B cell (primary cell): Measurements from ENCODE around the gene COQ10B. TPM values are rescaled to one million over a fixed set of nuclear protein-coding genes. Genes with fewer than 3 reads are reported as not detected.
A peak's percentile ranks its signal among the peaks of the same experiment; 100 is the strongest.

Source experiments
- ATAC-seq: fragments of 200-7000 bp; cut with Tn5 transposase; one replicate; pipeline ENCODE4 v1.10.0; 2021; ENCODE audit warnings: low read depth, mild to moderate bottlenecking, moderate number of reproducible peaks, moderate library complexity
- CTCF ChIA-PET: fragments of 350-600 bp; sonication (Branson Sonifier 250); formaldehyde crosslinking; loops from one replicate; lab custom pipeline; 2021; ENCODE audit warnings: antibody characterized with exemption, inconsistent platforms; lab: Charles Lee
- POLR2A ChIA-PET: fragments of 350-600 bp; sonication (Branson Sonifier 250); formaldehyde crosslinking; loops from one replicate; lab custom pipeline; 2021; ENCODE audit warnings: antibody characterized with exemption; lab: Charles Lee
- DNase-seq: peaks from one replicate; pipeline ENCODE4 v3.0.0; 2013
- H2AFZ ChIP-seq: 2 replicates; pipeline ENCODE4 v1.6.1; 2012; ENCODE audit warnings: mild to moderate bottlenecking, low read depth, low read length; ENCODE audit not compliant: insufficient read depth, poor library complexity, severe bottlenecking
- H3K27ac ChIP-seq, 2 donors: 1 replicate in 1 of 2; 2 replicates in 1 of 2; pipeline ENCODE4 v1.5.1; 2012 to 2013; ENCODE audit warnings: low read length in 2 of 2, mild to moderate bottlenecking in 2 of 2, moderate library complexity in 1 of 2
- H3K27me3 ChIP-seq, 4 experiments: fragments of 200-600 bp in 1 of 4; sonication (generic) in 1 of 4; replicated peaks in 1 of 4; 1 replicate in 2 of 4; 2 replicates in 2 of 4; pipeline versions ENCODE4 v1.6.1 to v1.7.0; 2013 to 2016; ENCODE audit warnings: low read length in 3 of 4, mild to moderate bottlenecking in 2 of 4, mixed read lengths in 1 of 4, moderate library complexity in 1 of 4; ENCODE audit not compliant: insufficient read depth in 4 of 4, control insufficient read depth in 3 of 4; ENCODE audit errors: control extremely low read depth in 1 of 4
- H3K36me3 ChIP-seq, 2 experiments: replicated peaks in 1 of 2; 1 replicate in 1 of 2; 2 replicates in 1 of 2; pipeline versions ENCODE4 v1.6.1 to v1.7.1; 2013; ENCODE audit warnings: low read length in 1 of 2; ENCODE audit not compliant: insufficient read depth in 2 of 2, control insufficient read depth in 1 of 2; ENCODE audit errors: control extremely low read depth in 1 of 2, extremely low read depth in 1 of 2
- H3K4me1 ChIP-seq, 2 donors: fragments of 200-600 bp in 1 of 2; sonication (generic) in 1 of 2; 1 replicate in 1 of 2; 2 replicates in 1 of 2; pipeline versions ENCODE4 v1.5.1 to v1.6.1; 2013 to 2017; ENCODE audit warnings: low read length in 2 of 2; ENCODE audit not compliant: control insufficient read depth in 2 of 2, insufficient read depth in 2 of 2
- H3K4me2 ChIP-seq: replicated peaks from 2 replicates; pipeline ENCODE3; 2012; ENCODE audit warnings: mild to moderate bottlenecking, low read depth, low read length; ENCODE audit not compliant: poor library complexity, severe bottlenecking
- H3K4me3 ChIP-seq, 5 experiments: fragments of 200-600 bp in 1 of 5; sonication (generic) in 1 of 5; 1 replicate in 3 of 5; 2 replicates in 2 of 5; pipeline versions ENCODE4 v1.5.1 to v1.7.0; 2011 to 2016; ENCODE audit warnings: low read length in 4 of 5, mild to moderate bottlenecking in 4 of 5, low read depth in 2 of 5, control low read depth in 1 of 5, moderate library complexity in 1 of 5; ENCODE audit not compliant: insufficient read depth in 1 of 5; ENCODE audit errors: control extremely low read depth in 1 of 5, extremely low read depth in 1 of 5
- H3K79me2 ChIP-seq: fragments of 200-600 bp; sonication (generic); one replicate; pipeline ENCODE4 v1.6.0; 2016; ENCODE audit warnings: low read length; ENCODE audit not compliant: control insufficient read depth, insufficient read depth
- H3K9ac ChIP-seq: fragments of 200-600 bp; sonication (generic); 2 replicates; pipeline ENCODE4 v1.6.1; 2017; ENCODE audit warnings: mild to moderate bottlenecking, low read length, moderate library complexity
- H3K9me3 ChIP-seq, 3 donors: one replicate each; pipeline versions ENCODE4 v1.6.1 to v1.7.1; 2013; ENCODE audit warnings: low read length in 2 of 3; ENCODE audit not compliant: control insufficient read depth in 2 of 3, insufficient read depth in 1 of 3; ENCODE audit errors: control extremely low read depth in 1 of 3
- H4K20me1 ChIP-seq: 2 replicates; pipeline ENCODE4 v1.6.0; 2012; ENCODE audit warnings: mild to moderate bottlenecking, low read length; ENCODE audit not compliant: insufficient read depth, control insufficient read depth, poor library complexity, severe bottlenecking
- H3K27ac Mint-ChIP-seq: one replicate; pipeline ENCODE4 v1.8.0; 2021; ENCODE audit warnings: mixed read lengths
- H3K27me3 Mint-ChIP-seq: one replicate; pipeline ENCODE4 v1.8.0; 2021; ENCODE audit warnings: mixed read lengths
- H3K4me1 Mint-ChIP-seq: one replicate; pipeline ENCODE4 v1.8.0; 2021; ENCODE audit warnings: mixed read lengths
- H3K4me3 Mint-ChIP-seq: one replicate; pipeline ENCODE4 v1.8.0; 2021; ENCODE audit warnings: mixed read lengths
- H3K9me3 Mint-ChIP-seq: one replicate; pipeline ENCODE4 v1.8.0; 2022; ENCODE audit warnings: mixed read lengths; ENCODE audit not compliant: insufficient read depth
- EZH2 ChIP-seq: IDR thresholded peaks from 2 replicates; pipeline ENCODE4 v1.6.1; 2012; ENCODE audit warnings: borderline replicate concordance, low read depth, mild to moderate bottlenecking, moderate library complexity, low read length; ENCODE audit not compliant: insufficient read depth, poor library complexity, severe bottlenecking
- WGBS: methylation state at CpG from one replicate; pipeline ENCODE4 v1.1.5; 2013; ENCODE audit warnings: missing lambda C conversion rate; ENCODE audit not compliant: insufficient coverage; 5-methylcytosine and 5-hydroxymethylcytosine counted together
- intact Hi-C: fragments of 100-400 bp; cut with micrococcal nuclease; formaldehyde crosslinking; loops from one replicate; pipeline ENCODE4 v1.10.0; 2022
- polyA plus RNA-seq: library from polyadenylated mRNA; depleted of rRNA; stranded (reverse); fragments of >200 nt; gene quantifications from 2 replicates; pipeline ENCODE4 v1.2.3, GENCODE V29; 2012
- total RNA-seq, 2 donors: library from RNA; stranded (reverse); fragments of 120-200 nt in 1 of 2; gene quantifications; 1 replicate in 1 of 2; 2 replicates in 1 of 2; pipeline versions ENCODE4 v1.2.3 to v1.2.4, GENCODE V29; 2013 to 2022
- TF ChIP-seq, protein P1 (sequence below): fragments of 200-600 bp; IDR thresholded peaks from one replicate; pipeline ENCODE4 v1.8.0; 2022; ENCODE audit warnings: antibody characterized with exemption, mild to moderate bottlenecking

The COQ10B gene
- total and polyA plus RNA-seq, 2 donors (not counting 1 experiment from before 2014, with no cell fraction given): 5.8 to 29.1 TPM

DNA sequence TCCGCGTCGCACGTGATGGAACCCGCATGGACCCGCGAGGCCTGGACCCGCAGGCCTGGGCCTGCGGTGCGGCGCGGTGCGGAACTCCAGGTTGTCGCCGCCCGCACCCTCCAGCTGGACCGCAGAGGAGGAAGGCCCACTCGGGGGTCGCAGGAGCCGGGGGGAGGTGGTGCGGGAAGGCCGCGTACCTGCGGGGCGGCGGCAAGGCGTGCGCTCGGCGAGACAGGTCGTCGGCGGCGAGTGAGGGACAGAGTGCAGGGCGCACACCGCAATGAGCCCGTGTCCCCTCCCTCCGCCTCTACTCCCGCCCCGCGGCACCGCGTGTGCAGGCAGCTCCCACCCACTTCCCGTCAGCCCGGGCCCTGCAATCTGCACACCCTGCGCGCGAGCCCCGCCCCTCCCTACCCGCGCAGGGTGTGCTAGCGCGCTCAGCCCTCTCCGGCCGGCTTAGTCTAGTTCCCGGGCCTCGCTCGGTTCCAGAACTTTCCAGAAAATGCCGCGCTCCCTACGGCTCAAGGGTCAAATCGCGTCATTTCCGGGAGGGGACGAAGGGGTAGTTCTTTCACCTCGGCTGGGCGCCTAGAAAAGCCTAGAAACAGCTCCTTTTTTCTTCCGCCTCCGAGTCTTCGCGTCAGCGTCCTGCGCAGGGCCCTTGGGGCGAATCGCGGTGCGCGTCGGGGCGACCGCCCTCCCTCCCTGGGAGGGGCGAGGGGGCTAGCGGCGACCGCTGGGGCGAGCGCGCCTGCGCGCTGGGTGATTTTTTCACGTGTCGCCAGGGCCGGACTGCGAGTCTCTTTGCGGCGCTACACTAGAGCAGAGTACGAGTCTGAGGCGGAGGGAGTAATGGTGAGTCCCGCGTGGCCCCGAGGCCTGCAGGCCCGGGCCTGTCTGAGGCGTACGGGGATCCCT lies 46.5 kb downstream of the COQ10B start, which contains the start of the genes HSPD1 and HSPE1:
Gene HSPD1, minus strand, starts transcription at position 247 of the 909 bp plus-strand sequence. CDS start 992 bp downstream, outside the sequence.
Gene HSPE1, plus strand, starts transcription at position 786 of the 909 bp plus-strand sequence. Its CDS starts 58 bp downstream, at position 844.
- ChIA-PET CTCF (no interaction called here), POLR2A (interaction anchor here (0.5 to 4.5 kb wide), 14 partner anchors 9 to 750 kb away, joined by 3 to 62 read pairs (median 4); partner anchors contain the start of genes COQ10B, MARS2, MOB4 and SF3B1)
- WGBS: under 1% methylated on average over 96 of the region's 104 CpGs
- Histone ChIP-seq H3K27ac (peak within 1 kb of the TSS; percentile 85 to 90), H3K4me3 (peak within 1 kb of the TSS; percentile 60 to 86 (median 76)), H3K9me3 (no peaks in the 10 kb centered on the region), H4K20me1 (peaks cover 16% of the 10 kb centered on the region), H3K9ac (peak within 1 kb of the TSS; percentile 79), H3K36me3 (peaks cover 2 to 44% of the 10 kb centered on the region in 2 experiments), H3K27me3 (no peaks in the 10 kb centered on the region), H3K4me2 (peak within 1 kb of the TSS; percentile 93), H2AFZ (peak within 1 kb of the TSS; percentile 75), H3K4me1 (peaks cover 37 to 38% of the 10 kb centered on the region in 2 donors), H3K79me2 (peaks cover 74% of the 10 kb centered on the region)
- Mint-ChIP-seq H3K4me3 (peak within 1 kb of the TSS; percentile 98), H3K4me1 (peaks cover 53% of the 10 kb centered on the region), H3K27ac (peak within 1 kb of the TSS; percentile 94), H3K27me3 (no peaks in the 10 kb centered on the region), H3K9me3 (no peaks in the 10 kb centered on the region)
- DNase-seq: peak; percentile 100
- no peak for TF ChIP-seq EZH2
- TF ChIP-seq, protein P1, sequence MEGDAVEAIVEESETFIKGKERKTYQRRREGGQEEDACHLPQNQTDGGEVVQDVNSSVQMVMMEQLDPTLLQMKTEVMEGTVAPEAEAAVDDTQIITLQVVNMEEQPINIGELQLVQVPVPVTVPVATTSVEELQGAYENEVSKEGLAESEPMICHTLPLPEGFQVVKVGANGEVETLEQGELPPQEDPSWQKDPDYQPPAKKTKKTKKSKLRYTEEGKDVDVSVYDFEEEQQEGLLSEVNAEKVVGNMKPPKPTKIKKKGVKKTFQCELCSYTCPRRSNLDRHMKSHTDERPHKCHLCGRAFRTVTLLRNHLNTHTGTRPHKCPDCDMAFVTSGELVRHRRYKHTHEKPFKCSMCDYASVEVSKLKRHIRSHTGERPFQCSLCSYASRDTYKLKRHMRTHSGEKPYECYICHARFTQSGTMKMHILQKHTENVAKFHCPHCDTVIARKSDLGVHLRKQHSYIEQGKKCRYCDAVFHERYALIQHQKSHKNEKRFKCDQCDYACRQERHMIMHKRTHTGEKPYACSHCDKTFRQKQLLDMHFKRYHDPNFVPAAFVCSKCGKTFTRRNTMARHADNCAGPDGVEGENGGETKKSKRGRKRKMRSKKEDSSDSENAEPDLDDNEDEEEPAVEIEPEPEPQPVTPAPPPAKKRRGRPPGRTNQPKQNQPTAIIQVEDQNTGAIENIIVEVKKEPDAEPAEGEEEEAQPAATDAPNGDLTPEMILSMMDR: no peak
- peak; percentile 84 for ATAC-seq
- intact Hi-C loops: loop anchor here (1.0 to 10.0 kb wide), 4 partner anchors 15 to 95 kb away; partner anchors contain the start of genes COQ10B and SF3B1
